Naive thymus-derived CD4-positive, alpha-beta T cell (primary cell): ENCODE data around the gene PPP1R12B. TPM values are rescaled to one million over a fixed set of nuclear protein-coding genes. Genes with fewer than 3 reads are reported as not detected.
"Not testable (repeated sequence)": the region's sequence is repeated elsewhere in the genome, so short reads cannot be mapped to it uniquely, and the experiment has no call there.

Experiments
- ATAC-seq: fragments of 150-1000 bp; cut with Tn5 transposase; 2 replicates; pipeline ENCODE4 v1.10.0; 2021; ENCODE audit warnings: mild to moderate bottlenecking, moderate library complexity
- CTCF ChIA-PET: fragments of 350-600 bp; sonication (Branson Sonifier 250); formaldehyde crosslinking; loops from one replicate; lab custom pipeline; 2021; ENCODE audit warnings: antibody characterized with exemption; lab: Charles Lee
- POLR2A ChIA-PET: fragments of 350-600 bp; sonication (Branson Sonifier 250); formaldehyde crosslinking; loops from one replicate; lab custom pipeline; 2021; ENCODE audit warnings: antibody characterized with exemption, inconsistent platforms; lab: Charles Lee
- DNase-seq, 9 donors: peaks; one replicate each; pipeline versions ENCODE4 v3.0.0 to v3.0.0-alpha.2; 2020 to 2022; ENCODE audit warnings: mixed read lengths in 1 of 9
- H3K27ac ChIP-seq: one replicate; pipeline ENCODE4 v1.7.0; 2013; ENCODE audit warnings: mild to moderate bottlenecking, low read depth, low read length, moderate library complexity
- H3K27me3 ChIP-seq, 2 donors: one replicate each; pipeline ENCODE4 v1.7.0; 2013; ENCODE audit warnings: low read length in 2 of 2, mild to moderate bottlenecking in 2 of 2, moderate library complexity in 2 of 2; ENCODE audit not compliant: control insufficient read depth in 2 of 2, insufficient read depth in 2 of 2
- H3K36me3 ChIP-seq, 3 experiments: 1 replicate in 2 of 3; 2 replicates in 1 of 3; pipeline ENCODE4 v1.7.0; 2013; ENCODE audit warnings: low read length in 3 of 3, mild to moderate bottlenecking in 3 of 3, moderate library complexity in 1 of 3; ENCODE audit not compliant: insufficient read depth in 3 of 3, control insufficient read depth in 2 of 3
- H3K4me1 ChIP-seq, 2 donors: one replicate each; pipeline ENCODE4 v1.7.0; 2013; ENCODE audit warnings: low read length in 2 of 2, mild to moderate bottlenecking in 2 of 2, moderate library complexity in 1 of 2; ENCODE audit not compliant: control insufficient read depth in 2 of 2, insufficient read depth in 2 of 2
- H3K4me3 ChIP-seq: 2 replicates; pipeline ENCODE4 v1.7.0; 2013; ENCODE audit warnings: mild to moderate bottlenecking, low read length
- H3K9me3 ChIP-seq, 3 experiments: 1 replicate in 2 of 3; 2 replicates in 1 of 3; pipeline ENCODE4 v1.7.0; 2013; ENCODE audit warnings: low read length in 3 of 3; ENCODE audit not compliant: control insufficient read depth in 2 of 3
- H3K27ac Mint-ChIP-seq, 9 donors: one replicate each; pipeline ENCODE4 v1.8.0; 2020 to 2022; ENCODE audit warnings: mixed read lengths in 9 of 9, mild to moderate bottlenecking in 8 of 9, moderate library complexity in 5 of 9, inconsistent platforms in 2 of 9
- H3K27me3 Mint-ChIP-seq, 5 donors: one replicate each; pipeline ENCODE4 v1.8.0; 2021 to 2022; ENCODE audit warnings: mixed read lengths in 5 of 5, mild to moderate bottlenecking in 1 of 5
- H3K36me3 Mint-ChIP-seq, 5 donors: one replicate each; pipeline ENCODE4 v1.8.0; 2020 to 2022; ENCODE audit warnings: mixed read lengths in 5 of 5, mild to moderate bottlenecking in 3 of 5, inconsistent platforms in 1 of 5
- H3K4me1 Mint-ChIP-seq, 7 donors: one replicate each; pipeline ENCODE4 v1.8.0; 2020 to 2022; ENCODE audit warnings: mixed read lengths in 7 of 7, mild to moderate bottlenecking in 3 of 7, inconsistent platforms in 1 of 7
- H3K4me3 Mint-ChIP-seq, 10 donors: one replicate each; pipeline ENCODE4 v1.8.0; 2020 to 2022; ENCODE audit warnings: mild to moderate bottlenecking in 10 of 10, mixed read lengths in 10 of 10, moderate library complexity in 6 of 10, inconsistent platforms in 2 of 10
- H3K9me3 Mint-ChIP-seq, 11 donors: one replicate each; pipeline ENCODE4 v1.8.0; 2020 to 2022; ENCODE audit warnings: mixed read lengths in 11 of 11, mild to moderate bottlenecking in 4 of 11, inconsistent platforms in 1 of 11, moderate library complexity in 1 of 11
- intact Hi-C, 2 donors: fragments of 100-400 bp; cut with micrococcal nuclease; formaldehyde crosslinking; loops; one replicate each; pipeline ENCODE4 v1.15.1; 2023
- polyA plus RNA-seq, 2 donors: library from polyadenylated mRNA; unstranded; fragments of 300-500 nt; fragmentation: Illumina TruSeq; gene quantifications; one replicate each; pipeline ENCODE4 v1.2.3, GENCODE V29; 2021
- total RNA-seq, 6 experiments: library from RNA in 5 of 6; stranded (reverse) in 5 of 6; gene quantifications; 1 replicate in 5 of 6; 2 replicates in 1 of 6; pipeline ENCODE4 v1.2.3 and lab custom pipeline; 2021 to 2026

The PPP1R12B gene
- total and polyA plus RNA-seq, 7 experiments from 2014 or later, result 5.2 to 38.1 (median 26.8) TPM

- POLR2A ChIA-PET, H3K27ac Mint-ChIP-seq, H3K9me3 Mint-ChIP-seq, H3K4me1 ChIP-seq, H3K27ac ChIP-seq, H3K4me3 ChIP-seq, H3K4me1 Mint-ChIP-seq, DNase-seq, CTCF ChIA-PET, ATAC-seq, H3K4me3 Mint-ChIP-seq, H3K36me3 ChIP-seq, H3K27me3 ChIP-seq, H3K27me3 Mint-ChIP-seq, H3K9me3 ChIP-seq: not testable (repeated sequence)
- intact Hi-C loops, result loop anchor here in 1 of 2 donors (5.0 kb wide), 1 partner anchor 538 kb away; no protein-coding TSS in a partner anchor
- peaks cover 0 to 21% (median 7%) of the 10 kb centered on the region in 5 donors for H3K36me3 Mint-ChIP-seq
Observed at GRCh38 chr1:202459470-202460142, 111.1 kb downstream of the PPP1R12B start.

GRCh38 chr1:202460143-202460495 is 111.6 kb downstream of the PPP1R12B start:
- intact Hi-C loops, result loop anchor here in 1 of 2 donors (5.0 kb wide), 1 partner anchor 537 kb away; no protein-coding TSS in a partner anchor

GRCh38 chr1:202462342-202463076 is 114.0 kb downstream of the PPP1R12B start:
- H3K4me3 ChIP-seq, result no peak overlapping the region
- peaks cover 0 to 4% (median 0%) of the 10 kb centered on the region in 5 donors for H3K36me3 Mint-ChIP-seq
- H3K27me3 Mint-ChIP-seq, result no peaks in the 10 kb centered on the region
- POLR2A ChIA-PET, result no interaction called here
- no peak overlapping the region for H3K27ac ChIP-seq
- no peaks in the 10 kb centered on the region for H3K9me3 ChIP-seq
- no peaks in the 10 kb centered on the region for H3K36me3 ChIP-seq
- no peak overlapping the region for H3K4me3 Mint-ChIP-seq
- no peaks in the 10 kb centered on the region for H3K4me1 ChIP-seq
- no peaks in the 10 kb centered on the region for H3K9me3 Mint-ChIP-seq
- CTCF ChIA-PET, result no interaction called here
- H3K27ac Mint-ChIP-seq, result peak overlapping the region in 1 of 9 donors; percentile 53
- DNase-seq, result no peak
- no peak for ATAC-seq
- H3K27me3 ChIP-seq, result no peaks in the 10 kb centered on the region
- peaks cover 0 to 4% (median 0%) of the 10 kb centered on the region in 7 donors for H3K4me1 Mint-ChIP-seq
- intact Hi-C loops, result loop anchor here in 1 of 2 donors (5.0 kb wide), 1 partner anchor 535 kb away; no protein-coding TSS in a partner anchor

More at GRCh38 chr1:202460143-202460495, 111.6 kb downstream of the PPP1R12B start:
- POLR2A ChIA-PET, H3K9me3 Mint-ChIP-seq, H3K9me3 ChIP-seq, H3K4me1 ChIP-seq, H3K4me1 Mint-ChIP-seq, CTCF ChIA-PET, H3K4me3 ChIP-seq, H3K36me3 ChIP-seq, H3K27me3 Mint-ChIP-seq, DNase-seq, H3K4me3 Mint-ChIP-seq, H3K27ac ChIP-seq, ATAC-seq, H3K27ac Mint-ChIP-seq, H3K27me3 ChIP-seq: not testable (repeated sequence)
- peaks cover 0 to 15% (median 4%) of the 10 kb centered on the region in 5 donors for H3K36me3 Mint-ChIP-seq

GRCh38 chr1:202464153-202464742 is 115.7 kb downstream of the PPP1R12B start:
- H3K36me3 ChIP-seq, H3K4me3 Mint-ChIP-seq, POLR2A ChIA-PET, H3K9me3 ChIP-seq, H3K27ac Mint-ChIP-seq, H3K27me3 ChIP-seq, H3K9me3 Mint-ChIP-seq, H3K4me1 ChIP-seq, H3K27ac ChIP-seq, H3K4me1 Mint-ChIP-seq, H3K4me3 ChIP-seq, H3K36me3 Mint-ChIP-seq, H3K27me3 Mint-ChIP-seq: not testable (repeated sequence)
- ATAC-seq, result peak; percentile 64
- CTCF ChIA-PET, result interaction anchor here (0.8 to 2.6 kb wide), 6 partner anchors 8 to 255 kb away, joined by 3 to 20 read pairs (median 3); no protein-coding TSS in a partner anchor
- intact Hi-C loops, result loop anchor here (1.0 to 5.0 kb wide), 4 partner anchors 107 to 533 kb away; no protein-coding TSS in a partner anchor
- DNase-seq, result peak in 4 of 9 donors; percentile 11 to 44 (median 30)

- DNase-seq, H3K9me3 Mint-ChIP-seq, H3K4me1 ChIP-seq, ATAC-seq, H3K9me3 ChIP-seq, H3K4me1 Mint-ChIP-seq, H3K36me3 ChIP-seq, POLR2A ChIA-PET, H3K4me3 ChIP-seq, H3K27me3 ChIP-seq, H3K4me3 Mint-ChIP-seq, H3K27me3 Mint-ChIP-seq, H3K27ac Mint-ChIP-seq, H3K36me3 Mint-ChIP-seq, H3K27ac ChIP-seq, intact Hi-C loops: not testable (repeated sequence)
- CTCF ChIA-PET, result interaction anchor here (1.2 to 2.6 kb wide), 2 partner anchors 22 to 253 kb away, joined by 4 to 20 read pairs; no protein-coding TSS in a partner anchor
Observed at GRCh38 chr1:202465644-202466270, 117.3 kb downstream of the PPP1R12B start.

- CTCF ChIA-PET, result interaction anchor here (1.2 to 2.6 kb wide), 2 partner anchors 22 to 253 kb away, joined by 4 to 20 read pairs; no protein-coding TSS in a partner anchor
- H3K9me3 ChIP-seq, H3K27ac ChIP-seq, H3K4me3 ChIP-seq, H3K27me3 Mint-ChIP-seq, H3K4me3 Mint-ChIP-seq, H3K27me3 ChIP-seq, ATAC-seq, H3K36me3 Mint-ChIP-seq, H3K36me3 ChIP-seq, POLR2A ChIA-PET, H3K4me1 Mint-ChIP-seq, H3K4me1 ChIP-seq, intact Hi-C loops, DNase-seq, H3K9me3 Mint-ChIP-seq: not testable (repeated sequence)
- peak overlapping the region in 1 of 9 donors; percentile 53 for H3K27ac Mint-ChIP-seq
Observed at GRCh38 chr1:202466339-202466738, 117.8 kb downstream of the PPP1R12B start.
